K562 (cell line): ENCODE data around the gene TCF4. TPM values are rescaled to one million over a fixed set of nuclear protein-coding genes. Genes with fewer than 3 reads are reported as not detected.

Experiments
- ATAC-seq: fragments of 200-7000 bp; cut with Tn5 transposase; 3 replicates; pipeline ENCODE4 v1.9.1; 2020; ENCODE audit warnings: moderate library complexity
- BruUV-seq: library from RNA; stranded (reverse); fragments of 400-500 nt; replicated peaks from 2 replicates; lab custom pipeline; 2021; lab: Mats Ljungman, UMichigan
- CTCF ChIA-PET: fragments of 300-600 bp; formaldehyde crosslinking; extraction: SDS; loops from one replicate; lab custom pipeline; 2021; ENCODE audit warnings: low intra/inter-chr PET ratio; lab: Yijun Ruan, JAX
- POLR2A ChIA-PET: fragments of 300-600, 350-650 bp; sonication (Branson Sonifier 250); formaldehyde crosslinking; extraction: SDS; loops from one replicate; lab custom pipeline; 2021; ENCODE audit warnings: antibody characterized with exemption, inconsistent platforms; lab: Yijun Ruan, JAX
- DNase-seq, 4 experiments: peaks; one replicate each; pipeline versions ENCODE4 v3.0.0 to v3.0.0-alpha.2; 2011 to 2018; ENCODE audit warnings: low spot score in 3 of 4, mixed read lengths in 3 of 4; ENCODE audit errors: extremely low read depth in 1 of 4
- FAIRE-seq: peaks from 2 replicates; lab custom pipeline; 2011; peaks lifted over from hg19 to GRCh38; lab: Jason Lieb, UNC
- H2AFZ ChIP-seq: 2 replicates; pipeline ENCODE4 v1.6.0; 2011; ENCODE audit warnings: low read depth, low read length, control low read depth, inconsistent platforms
- H3K27ac ChIP-seq: fragments of 200-600 bp; 3 replicates; pipeline ENCODE4 v1.8.0; 2011; ENCODE audit warnings: low read depth, mild to moderate bottlenecking, control low read depth, inconsistent platforms, low read length, moderate library complexity, mixed read lengths; ENCODE audit errors: extremely low read depth
- H3K27me3 ChIP-seq, 2 experiments: fragments of 300-600 bp in 1 of 2; 2 replicates in 1 of 2; 3 replicates in 1 of 2; pipeline versions ENCODE4 v1.6.0 to v1.8.0; 2011; ENCODE audit warnings: inconsistent platforms in 2 of 2, low read length in 2 of 2, mild to moderate bottlenecking in 1 of 2, mixed read lengths in 1 of 2, moderate library complexity in 1 of 2; ENCODE audit not compliant: control insufficient read depth in 2 of 2, insufficient read depth in 2 of 2
- H3K36me3 ChIP-seq: fragments of 300-600 bp; 3 replicates; pipeline ENCODE4 v1.8.0; 2011; ENCODE audit warnings: mild to moderate bottlenecking, low read length, inconsistent platforms; ENCODE audit not compliant: control insufficient read depth, insufficient read depth
- H3K4me1 ChIP-seq, 2 experiments: fragments of 200-600 bp in 1 of 2; replicated peaks in 1 of 2; 2 replicates in 1 of 2; 3 replicates in 1 of 2; pipeline versions ENCODE4 v1.5.1 to v1.8.0; 2011; ENCODE audit warnings: inconsistent platforms in 2 of 2, low read length in 2 of 2, mild to moderate bottlenecking in 1 of 2, mixed read lengths in 1 of 2, moderate library complexity in 1 of 2; ENCODE audit not compliant: control insufficient read depth in 2 of 2, insufficient read depth in 2 of 2
- H3K4me2 ChIP-seq: 2 replicates; pipeline ENCODE4 v1.6.1; 2011; ENCODE audit warnings: low read length, control low read depth, inconsistent platforms, mixed read lengths; ENCODE audit not compliant: insufficient read depth
- H3K4me3 ChIP-seq: fragments of 200-600 bp; sonication (generic), shearing (Covaris generic); 2 replicates; pipeline ENCODE4 v1.5.1; 2016; ENCODE audit warnings: control low read depth, inconsistent platforms
- H3K79me2 ChIP-seq: fragments of 200-600 bp; 3 replicates; pipeline ENCODE4 v1.8.0; 2011; ENCODE audit warnings: low read length, inconsistent platforms; ENCODE audit not compliant: control insufficient read depth, insufficient read depth
- H3K9ac ChIP-seq, 2 experiments: 2 replicates each; pipeline versions ENCODE4 v1.6.0 to v1.6.1; 2011; ENCODE audit warnings: low read depth in 2 of 2, low read length in 2 of 2, control low read depth in 1 of 2, inconsistent platforms in 1 of 2, mild to moderate bottlenecking in 1 of 2, mixed read lengths in 1 of 2; ENCODE audit not compliant: insufficient read depth in 1 of 2
- H3K9me1 ChIP-seq: one replicate; pipeline ENCODE4 v1.6.0; 2011; ENCODE audit warnings: inconsistent platforms, mild to moderate bottlenecking, low read length, moderate library complexity; ENCODE audit not compliant: control insufficient read depth, insufficient read depth
- H3K9me3 ChIP-seq: replicated peaks from 2 replicates; pipeline ENCODE4 v1.5.1; 2011; ENCODE audit warnings: low read depth, low read length, inconsistent platforms; ENCODE audit not compliant: control insufficient read depth, insufficient read depth
- H4K20me1 ChIP-seq: replicated peaks from 2 replicates; pipeline ENCODE4 v1.6.1; 2011; ENCODE audit warnings: low read length, inconsistent platforms, mixed read lengths; ENCODE audit not compliant: control insufficient read depth, insufficient read depth
- CEBPB ChIP-seq: fragments of 450-650 bp; IDR thresholded peaks from 2 replicates; pipeline ENCODE4 v1.6.1; 2016; ENCODE audit warnings: missing genetic modification characterization, missing compliant biosample characterization
- CEBPG ChIP-seq, 3 experiments: fragments of 200-800 bp in 1 of 3; sonication (Bioruptor generic) in 1 of 3; sonication (generic) in 1 of 3; formaldehyde crosslinking in 1 of 3; IDR thresholded peaks in 2 of 3; conservative IDR thresholded peaks in 1 of 3; 2 replicates each; pipeline versions ENCODE4 v1.6.1 to v1.8.0; 2016 to 2022; ENCODE audit warnings: missing compliant biosample characterization in 2 of 3, missing genetic modification characterization in 2 of 3, mild to moderate bottlenecking in 1 of 3, missing genetic modification reagents in 1 of 3
- NCOA6 ChIP-seq: fragments of 450-650 bp; IDR thresholded peaks from 2 replicates; pipeline ENCODE4 v1.6.1; 2017; ENCODE audit warnings: mild to moderate bottlenecking
- WGBS: fragments of 100-300 bp; shearing (Covaris generic); methylation state at CpG from one replicate; pipeline ENCODE4 v1.1.6; 2016; ENCODE audit warnings: low coverage, mixed read lengths; ENCODE audit not compliant: insufficient coverage; ENCODE audit errors: missing lambda C conversion rate; 5-methylcytosine and 5-hydroxymethylcytosine counted together
- in situ Hi-C: fragments of 300-500 bp; cut with MboI; formaldehyde crosslinking; loops from 4 replicates; pipeline ENCODE4 v1.15.0; 2018; ENCODE audit warnings: inconsistent platforms, mixed read lengths
- intact Hi-C: fragments of 100-400 bp; cut with micrococcal nuclease; formaldehyde crosslinking; loops from 2 replicates; pipeline ENCODE4 v1.14.2; 2022
- polyA plus RNA-seq, 8 experiments: library from polyadenylated mRNA; depleted of rRNA in 4 of 8; stranded (reverse) in 5 of 8; unstranded in 3 of 8; fragments of >200 nt; fragmentation: Nextera tagmentation in 2 of 8; fragmentation: Illumina TruSeq in 1 of 8; extraction: Ambion mirVana in 2 of 8; extraction: Trizol in 1 of 8; gene quantifications; 2 replicates each; pipeline versions ENCODE4 v1.2.1 to v1.2.3, GENCODE V29; 2011 to 2014; ENCODE audit warnings: inconsistent platforms in 1 of 8, missing spikeins in 1 of 8
- total RNA-seq, 7 experiments: library from RNA; depleted of rRNA in 6 of 7; stranded (reverse); fragments of >200 nt in 6 of 7; fragmentation: Illumina TruSeq in 2 of 7; extraction: Trizol in 2 of 7; gene quantifications; 2 replicates each; pipeline versions ENCODE4 v1.2.1 to v1.2.3, GENCODE V29; 2011 to 2021; ENCODE audit warnings: low replicate concordance in 1 of 7
- TF ChIP-seq, protein P1 (sequence below): fragments of 450-650 bp; IDR thresholded peaks from 2 replicates; pipeline ENCODE4 v1.6.1; 2016

The TCF4 gene
- total and polyA plus RNA-seq, 9 of the 15 experiments (the other 6 are each of a cell fraction or from before 2014, with no cell fraction given) = 4.8 to 24.7 (median 15.2) TPM

DNA sequence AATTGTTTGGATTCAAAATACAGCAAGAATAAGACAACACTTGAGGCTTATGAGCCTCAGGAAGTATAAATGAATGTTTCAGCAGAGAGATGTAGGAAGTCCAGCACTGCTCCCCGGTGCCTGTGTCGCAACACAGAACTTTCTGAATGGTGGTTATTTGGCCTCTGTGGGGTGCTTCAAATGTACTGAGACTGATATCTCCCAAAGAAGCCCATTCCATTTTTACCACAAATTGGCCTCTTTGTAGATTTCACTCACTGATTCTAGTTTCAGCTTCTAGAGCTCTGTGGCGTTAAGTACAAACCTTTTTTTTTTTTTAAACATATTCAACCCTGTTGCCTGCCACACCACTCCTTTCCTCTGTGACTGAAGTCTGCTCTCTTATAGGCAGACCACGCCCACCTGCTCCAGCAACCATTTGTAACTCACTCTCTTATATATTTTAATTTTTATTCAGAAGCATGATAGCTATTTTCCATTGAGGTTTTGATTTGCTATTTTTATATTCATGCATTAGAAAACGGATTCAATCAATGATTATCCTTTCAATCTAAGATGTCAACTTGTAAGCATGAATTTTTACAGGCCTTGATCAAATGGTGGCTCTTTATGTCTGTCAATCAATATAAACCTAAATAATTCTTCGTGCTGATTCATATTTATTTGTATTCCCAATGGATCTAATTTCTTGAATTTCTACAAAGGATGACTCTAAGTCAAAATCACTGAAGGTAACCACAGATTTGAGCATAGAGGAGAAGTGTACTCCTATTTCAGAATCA, 351.7 kb downstream of the TCF4 start:
- POLR2A ChIA-PET = no interaction called here
- FAIRE-seq = no peak
- H3K36me3 ChIP-seq = peaks cover 13% of the 10 kb centered on the region; the same call in 2 of the 3 replicates

More for the DNA sequence above, 351.7 kb downstream of the TCF4 start:
- TF ChIP-seq NCOA6 (no peak), CEBPG (CRISPR knock-in tag; IDR thresholded peaks at IDR 0.05) (peak; percentile 18; the same call in 1 of the 2 replicates), CEBPG (tag; conservative IDR thresholded peaks at IDR 0.05 in 1 of 2, IDR thresholded peaks at IDR 0.05 in 1 of 2) (peak; percentile 56 to 59; a peak in 3 of 4 replicates), CEBPB (tag) (peak; percentile 80)
- TF ChIP-seq, protein P1, sequence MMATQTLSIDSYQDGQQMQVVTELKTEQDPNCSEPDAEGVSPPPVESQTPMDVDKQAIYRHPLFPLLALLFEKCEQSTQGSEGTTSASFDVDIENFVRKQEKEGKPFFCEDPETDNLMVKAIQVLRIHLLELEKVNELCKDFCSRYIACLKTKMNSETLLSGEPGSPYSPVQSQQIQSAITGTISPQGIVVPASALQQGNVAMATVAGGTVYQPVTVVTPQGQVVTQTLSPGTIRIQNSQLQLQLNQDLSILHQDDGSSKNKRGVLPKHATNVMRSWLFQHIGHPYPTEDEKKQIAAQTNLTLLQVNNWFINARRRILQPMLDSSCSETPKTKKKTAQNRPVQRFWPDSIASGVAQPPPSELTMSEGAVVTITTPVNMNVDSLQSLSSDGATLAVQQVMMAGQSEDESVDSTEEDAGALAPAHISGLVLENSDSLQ = 0 out of 2 replicates have a peak, but pooled peaks have one; percentile 20
- CTCF ChIA-PET = interaction anchor here (0.6 kb wide), 1 partner anchor 1960 kb away, joined by 3 read pairs; no protein-coding TSS in a partner anchor
- no peaks in the 10 kb centered on the region for H4K20me1 ChIP-seq
- no peak overlapping the region for H3K4me3 ChIP-seq
- H2AFZ ChIP-seq = no peak overlapping the region
- in situ Hi-C loops = loop anchor here (25.0 kb wide), 2 partner anchors 551 to 1326 kb away; no protein-coding TSS in a partner anchor
- no peak overlapping the region for H3K4me2 ChIP-seq
- no peaks in the 10 kb centered on the region for H3K4me1 ChIP-seq
- ATAC-seq (peak; percentile 29; the same call in 1 of the 3 replicates), DNase-seq (no peak)
- intact Hi-C loops = loop anchor here (5.0 to 10.0 kb wide), 2 partner anchors 188 to 1341 kb away; no protein-coding TSS in a partner anchor
- no peaks in the 10 kb centered on the region for H3K9me3 ChIP-seq
- H3K79me2 ChIP-seq = no peaks in the 10 kb centered on the region; the same call in 2 of the 3 replicates
- H3K9me1 ChIP-seq = no peaks in the 10 kb centered on the region
- H3K9ac ChIP-seq = no peak overlapping the region
- no TSS peak for BruUV-seq
- no peak overlapping the region for H3K27ac ChIP-seq
- no peaks in the 10 kb centered on the region for H3K27me3 ChIP-seq
- WGBS = 30% methylated on average over 6 of the region's 6 CpGs
